Right ventricle myocardium superior (tissue), 1 donor: ENCODE measurements around the gene ZNF582. TPM values are rescaled to one million over a fixed set of nuclear protein-coding genes. Genes with fewer than 3 reads are reported as not detected.

Source experiments
- ATAC-seq: fragments of 200-7000 bp; cut with Tn5 transposase; one replicate; pipeline ENCODE4 v1.9.1; 2020; ENCODE audit warnings: mild to moderate bottlenecking; ENCODE audit not compliant: poor library complexity
- DNase-seq: peaks from one replicate; pipeline ENCODE4 v3.0.0-alpha.2; 2020
- intact Hi-C: fragments of 100-400 bp; cut with DNase I; formaldehyde crosslinking; loops from one replicate; pipeline ENCODE4 v1.11.2; 2022
- long read RNA-seq: library from polyadenylated mRNA; unstranded; transcript quantifications from one replicate; pipeline ENCODE4 v2.0.0, GENCODE V29; 2021
- total RNA-seq: library from RNA; stranded (reverse); fragmentation: NEBNext Ultra II Directional; extraction: Animal tissue kit (Norgen Biotek cat#: 25700); gene quantifications from one replicate; pipeline ENCODE4 v1.2.1, GENCODE V29; 2021
- donor health status: DM: no; HTN: yes; CAD: no; lungs with severe emphysema.

ZNF582 gene
- 3.8 TPM for total RNA-seq
- long read RNA-seq, partial matches to known transcripts = 0 of 2 reads
- long read RNA-seq, other reads (novel, unspliced or antisense) = 0 of 2 reads

DNA sequence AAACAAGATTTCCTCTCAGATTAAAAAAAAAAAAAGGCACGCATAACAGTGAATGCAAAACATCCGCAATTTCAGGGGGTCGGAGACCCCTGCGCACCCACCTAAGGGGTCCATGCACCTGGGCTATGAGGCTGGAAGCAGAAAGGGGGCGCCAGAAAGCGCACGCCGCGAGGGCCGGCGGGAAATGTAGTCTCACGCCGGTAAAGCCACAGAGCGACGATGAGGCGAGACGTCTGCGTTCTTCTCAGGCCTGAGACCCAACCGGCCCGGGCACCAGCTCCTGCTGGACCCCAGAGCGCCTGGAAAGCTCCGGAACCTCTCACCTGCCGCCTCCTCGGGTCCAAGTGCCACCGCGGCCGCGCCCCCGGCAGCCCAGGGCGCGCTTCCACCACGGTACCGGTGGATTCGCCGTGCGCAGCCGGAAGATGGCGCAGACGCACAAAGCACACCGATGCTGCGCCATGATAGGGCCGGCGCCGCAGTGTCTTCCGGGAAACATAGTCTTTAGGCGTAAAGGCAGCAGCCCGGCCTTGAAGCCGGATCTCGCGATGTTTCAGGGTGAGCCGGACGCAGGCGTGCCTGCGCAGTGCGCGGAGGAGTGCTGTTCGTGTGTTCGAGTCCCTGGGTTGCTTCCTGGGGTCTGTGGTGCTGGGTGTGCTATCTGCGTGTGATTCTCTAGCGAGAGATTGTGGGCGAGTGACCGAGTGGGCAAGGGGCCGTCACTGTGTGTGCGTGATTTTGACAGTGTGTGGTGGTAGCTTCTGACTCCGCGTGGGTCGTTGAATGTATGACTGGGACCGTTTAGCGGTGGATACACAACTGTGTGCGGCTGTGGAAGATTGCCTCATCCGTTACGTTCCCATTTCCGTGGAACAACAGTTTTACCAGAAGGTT is at the start of gene ZNF582:
Gene ZNF582, minus strand, starts transcription at position 416 of the 894 bp plus-strand sequence. CDS start 1,782 bp downstream, outside the sequence.
- ATAC-seq (peak; percentile 100), DNase-seq (peak; percentile 98)
- intact Hi-C loops = no loop called here

- no peak for DNase-seq
- no peak for ATAC-seq
- intact Hi-C loops = no loop called here
Measured at GRCh38 chr19:56441206-56441792, 48.0 kb upstream of the ZNF582 start.

DNA sequence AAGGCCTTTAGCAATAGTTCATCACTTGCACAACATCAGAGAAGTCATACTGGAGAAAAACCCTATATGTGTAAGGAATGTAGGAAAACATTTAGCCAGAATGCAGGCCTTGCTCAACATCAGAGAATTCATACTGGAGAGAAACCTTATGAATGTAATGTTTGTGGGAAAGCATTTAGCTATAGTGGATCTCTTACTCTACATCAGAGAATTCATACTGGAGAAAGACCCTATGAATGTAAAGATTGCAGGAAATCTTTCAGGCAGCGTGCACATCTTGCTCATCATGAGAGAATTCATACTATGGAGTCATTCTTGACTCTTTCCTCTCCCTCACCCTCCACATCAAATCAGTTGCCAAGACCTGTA is 30.6 kb upstream of the ZNF582 start:
- DNase-seq (no peak), ATAC-seq (no peak)
- intact Hi-C loops = no loop called here

DNA sequence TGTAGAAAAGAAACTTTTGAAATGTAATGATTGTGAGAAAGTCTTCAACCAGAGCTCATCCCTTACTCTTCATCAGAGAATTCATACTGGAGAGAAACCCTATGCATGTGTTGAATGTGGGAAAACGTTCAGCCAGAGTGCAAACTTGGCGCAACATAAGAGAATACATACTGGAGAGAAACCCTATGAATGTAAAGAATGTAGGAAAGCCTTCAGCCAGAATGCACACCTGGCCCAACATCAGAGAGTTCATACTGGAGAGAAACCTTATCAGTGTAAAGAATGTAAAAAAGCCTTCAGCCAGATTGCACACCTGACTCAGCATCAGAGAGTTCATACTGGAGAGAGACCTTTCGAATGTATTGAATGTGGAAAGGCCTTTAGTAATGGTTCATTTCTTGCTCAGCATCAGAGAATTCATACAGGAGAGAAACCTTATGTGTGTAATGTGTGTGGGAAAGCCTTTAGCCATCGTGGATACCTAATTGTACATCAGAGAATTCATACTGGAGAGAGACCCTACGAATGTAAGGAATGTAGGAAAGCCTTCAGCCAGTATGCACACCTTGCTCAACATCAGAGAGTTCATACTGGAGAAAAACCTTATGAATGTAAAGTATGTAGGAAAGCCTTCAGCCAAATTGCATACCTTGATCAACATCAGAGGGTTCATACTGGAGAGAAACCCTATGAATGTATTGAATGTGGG is 30.1 kb upstream of the ZNF582 start:
- intact Hi-C loops = no loop called here
- DNase-seq = no peak
- no peak for ATAC-seq

- ATAC-seq (no peak), DNase-seq (no peak)
- intact Hi-C loops = no loop called here
Measured at GRCh38 chr19:56405062-56405461, 11.7 kb upstream of the ZNF582 start.

DNA sequence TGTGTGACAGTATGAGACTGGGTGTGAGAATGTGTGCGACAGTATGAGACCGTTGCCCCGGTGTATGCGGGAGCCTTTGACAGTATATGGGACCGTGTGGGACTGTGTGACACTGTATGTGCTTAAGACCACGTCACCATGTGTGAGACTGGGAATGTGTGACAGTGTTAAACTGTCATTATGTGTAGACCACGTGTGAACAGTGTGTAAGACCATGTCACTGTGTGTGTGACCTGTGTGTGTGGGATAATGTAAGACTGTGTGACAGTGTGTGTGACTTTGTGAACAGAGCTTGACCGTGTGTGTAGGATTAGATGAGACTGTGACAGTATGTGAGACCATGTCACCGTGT is 11.3 kb upstream of the ZNF582 start:
- ATAC-seq = no peak
- intact Hi-C loops = no loop called here

DNA sequence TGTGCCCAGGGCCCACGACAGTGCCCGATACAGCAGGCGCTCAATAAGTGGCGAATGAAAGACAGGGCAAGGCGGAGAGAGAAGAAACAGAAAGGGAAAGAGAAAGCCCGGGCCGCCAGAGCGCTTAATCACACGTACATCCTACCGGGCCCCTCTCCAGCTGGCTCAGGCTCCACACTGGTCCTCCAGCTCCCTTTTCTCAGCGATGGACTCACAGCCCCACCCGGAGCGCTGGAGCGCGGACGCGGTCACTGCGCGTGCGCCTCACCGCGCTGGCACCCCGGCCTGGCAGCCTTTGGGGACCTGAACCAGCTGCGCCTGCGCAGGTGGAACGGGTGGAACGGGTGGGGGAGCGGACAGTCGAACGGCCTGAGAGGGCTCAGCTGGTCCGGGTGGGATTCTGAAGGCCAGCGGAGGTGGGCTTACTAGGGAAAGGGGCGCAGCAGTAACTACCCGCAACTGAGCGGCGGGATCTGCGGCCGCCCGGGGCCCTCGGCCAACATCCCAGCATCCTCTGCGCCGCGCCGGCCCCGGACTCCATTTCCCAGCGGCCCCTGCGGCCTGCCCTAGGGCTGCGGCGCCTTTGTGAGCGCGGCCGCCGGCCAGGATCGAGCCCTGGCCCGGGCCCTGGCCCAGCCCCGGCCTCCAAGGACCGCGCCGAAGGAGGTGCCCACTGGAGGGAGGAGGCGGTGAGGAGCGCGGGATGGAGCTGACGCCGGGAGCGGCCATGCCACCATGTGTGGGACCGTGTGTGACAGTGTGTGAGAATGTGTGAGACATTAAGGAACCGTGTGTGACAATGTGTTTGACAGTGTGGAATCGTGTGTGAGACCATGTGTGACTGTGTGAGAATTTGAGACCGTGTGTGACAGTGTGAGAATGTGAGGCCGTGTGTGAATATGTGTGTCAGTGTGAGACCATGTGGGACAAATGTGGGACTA is 10.7 kb upstream of the ZNF582 start, which contains the start of gene ZNF583:
Gene ZNF583, plus strand, starts transcription at position 569 of the 941 bp plus-strand sequence. CDS start 2,783 bp downstream, outside the sequence.
- ATAC-seq (peak; percentile 99), DNase-seq (peak; percentile 98)
- intact Hi-C loops = no loop called here

More for the DNA sequence above, 11.3 kb upstream of the ZNF582 start:
- no peak for DNase-seq

- intact Hi-C loops = no loop called here
- no peak for ATAC-seq
- DNase-seq = no peak
Measured at GRCh38 chr19:56403261-56403660, 9.9 kb upstream of the ZNF582 start.

- DNase-seq (no peak), ATAC-seq (no peak)
- intact Hi-C loops = no loop called here
Measured at GRCh38 chr19:56400485-56400884, 7.2 kb upstream of the ZNF582 start.

GRCh38 chr19:56398809-56399208 is 5.5 kb upstream of the ZNF582 start:
- intact Hi-C loops = no loop called here
- DNase-seq (no peak), ATAC-seq (no peak)

DNA sequence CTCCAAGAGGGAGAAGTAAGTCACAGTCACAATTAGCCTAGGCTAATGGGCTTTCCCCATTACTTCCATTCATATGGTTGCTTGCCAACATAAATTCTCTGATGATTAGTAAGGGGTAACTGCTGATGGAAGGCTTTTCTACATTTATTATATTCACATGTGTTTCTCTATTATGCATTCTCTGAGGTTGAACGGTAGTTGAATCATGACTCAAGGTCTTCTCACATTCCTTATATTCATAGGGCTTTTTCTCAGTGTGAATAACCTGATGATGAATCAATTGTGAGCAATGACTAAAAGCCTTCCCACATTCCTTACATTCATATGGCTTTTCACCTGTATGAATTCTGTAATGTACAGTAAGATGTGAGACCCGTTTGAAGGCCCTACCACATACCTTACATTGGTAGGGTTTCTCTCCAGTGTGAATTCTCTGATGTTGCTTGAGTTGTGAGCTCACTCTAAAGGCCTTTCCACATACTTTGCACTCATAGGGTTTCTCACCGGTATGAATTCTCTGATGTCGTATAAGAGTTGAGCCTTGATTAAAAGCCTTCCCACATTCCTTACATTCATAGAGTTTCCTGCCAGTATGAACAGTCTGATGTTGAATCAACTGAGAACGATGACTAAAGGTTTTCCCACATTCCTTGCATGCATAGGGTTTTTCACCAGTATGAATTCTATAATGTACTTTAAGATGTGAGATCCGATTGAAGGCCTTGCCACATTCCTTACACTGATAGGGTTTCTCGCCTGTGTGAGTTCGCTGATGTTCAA is 9.3 kb downstream of the ZNF582 start:
- intact Hi-C loops = no loop called here
- no peak for DNase-seq

DNA sequence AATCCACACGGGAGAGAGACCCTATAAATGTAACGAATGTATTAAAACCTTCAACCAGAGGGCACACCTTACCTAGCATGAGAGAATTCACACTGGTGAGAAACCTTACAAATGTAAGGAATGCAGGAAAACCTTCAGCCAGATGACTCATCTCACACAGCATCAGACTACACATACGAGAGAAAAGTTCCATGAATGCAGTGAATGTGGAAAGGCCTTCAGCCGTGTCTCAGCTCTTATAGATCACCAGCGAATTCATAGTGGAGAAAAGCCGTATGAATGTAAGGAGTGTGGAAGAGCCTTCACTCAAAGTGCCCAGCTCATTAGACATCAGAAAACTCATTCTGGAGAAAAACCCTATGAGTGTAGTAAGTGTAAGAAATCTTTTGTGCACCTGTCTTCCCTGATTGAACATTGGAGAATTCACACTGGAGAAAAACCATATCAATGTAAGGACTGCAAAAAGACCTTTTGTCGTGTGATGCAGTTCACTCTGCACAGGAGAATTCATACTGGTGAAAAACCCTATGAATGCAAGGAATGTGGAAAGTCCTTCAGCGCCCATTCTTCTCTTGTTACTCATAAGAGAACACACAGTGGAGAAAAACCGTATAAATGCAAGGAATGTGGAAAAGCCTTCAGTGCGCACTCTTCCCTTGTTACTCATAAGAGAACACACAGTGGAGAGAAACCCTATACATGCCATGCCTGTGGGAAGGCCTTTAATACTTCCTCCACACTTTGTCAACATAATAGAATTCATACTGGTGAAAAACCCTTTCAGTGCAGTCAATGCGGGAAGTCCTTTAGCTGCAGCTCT is 16.0 kb downstream of the ZNF582 start:
- DNase-seq (no peak), ATAC-seq (no peak)
- intact Hi-C loops = no loop called here

More for the DNA sequence above, 9.3 kb downstream of the ZNF582 start:
- ATAC-seq = no peak

DNA sequence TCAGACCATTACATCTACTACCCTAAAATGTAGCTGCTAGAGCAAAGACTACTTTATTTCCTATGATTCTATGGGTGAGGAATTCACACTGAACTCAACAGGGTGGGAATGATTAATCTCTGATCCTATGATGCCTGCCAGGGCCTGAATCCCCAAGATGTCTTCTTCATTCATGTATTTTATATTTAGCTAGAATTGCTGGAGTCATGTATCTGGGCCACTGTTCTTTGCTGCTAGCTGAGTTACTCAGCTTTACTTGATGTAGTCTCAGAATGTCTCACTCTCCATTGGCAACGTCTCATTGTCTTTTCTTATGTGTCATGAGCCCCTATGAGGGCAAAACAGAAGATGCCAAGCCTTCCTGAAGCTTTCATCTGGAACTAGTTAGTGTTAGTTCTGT is 21.1 kb downstream of the ZNF582 start:
- DNase-seq = no peak
- intact Hi-C loops = no loop called here
- no peak for ATAC-seq

DNA sequence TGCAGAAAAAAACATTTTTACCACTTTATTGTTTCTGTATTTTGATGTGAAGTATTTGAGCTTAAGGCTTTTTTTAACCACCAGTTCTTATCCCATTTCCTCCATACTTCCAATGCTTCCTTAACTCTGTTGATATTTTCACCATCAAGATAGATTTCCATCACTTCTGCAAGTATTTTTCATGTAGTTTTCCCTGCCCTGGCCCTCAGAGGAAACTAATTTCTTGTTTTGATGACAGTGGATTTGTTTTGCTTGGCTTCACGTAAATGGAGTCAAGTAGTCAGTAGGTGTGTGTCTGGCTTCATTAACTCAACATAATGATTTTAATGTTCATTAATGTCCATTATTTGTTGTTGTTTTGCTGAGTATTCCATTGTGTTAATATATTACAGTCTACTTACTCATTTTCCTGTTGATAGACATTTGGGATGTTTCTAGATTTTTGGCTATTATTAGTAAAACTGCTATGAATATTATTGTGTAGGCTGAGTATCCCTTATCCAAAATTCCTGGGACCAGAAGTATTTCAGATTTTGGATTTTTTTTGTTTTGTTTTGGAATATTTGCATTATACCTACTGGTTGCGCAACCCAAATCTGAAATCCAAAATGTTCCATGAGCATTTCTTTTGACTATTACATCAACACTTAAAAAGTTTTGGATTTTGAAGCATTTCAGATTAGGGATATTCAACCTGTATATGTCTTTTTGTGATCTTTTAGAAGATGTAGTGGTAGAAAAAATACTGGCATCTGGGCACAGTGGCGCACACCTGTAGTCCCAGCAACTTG is 23.3 kb downstream of the ZNF582 start:
- no peak for ATAC-seq
- intact Hi-C loops = no loop called here

DNA sequence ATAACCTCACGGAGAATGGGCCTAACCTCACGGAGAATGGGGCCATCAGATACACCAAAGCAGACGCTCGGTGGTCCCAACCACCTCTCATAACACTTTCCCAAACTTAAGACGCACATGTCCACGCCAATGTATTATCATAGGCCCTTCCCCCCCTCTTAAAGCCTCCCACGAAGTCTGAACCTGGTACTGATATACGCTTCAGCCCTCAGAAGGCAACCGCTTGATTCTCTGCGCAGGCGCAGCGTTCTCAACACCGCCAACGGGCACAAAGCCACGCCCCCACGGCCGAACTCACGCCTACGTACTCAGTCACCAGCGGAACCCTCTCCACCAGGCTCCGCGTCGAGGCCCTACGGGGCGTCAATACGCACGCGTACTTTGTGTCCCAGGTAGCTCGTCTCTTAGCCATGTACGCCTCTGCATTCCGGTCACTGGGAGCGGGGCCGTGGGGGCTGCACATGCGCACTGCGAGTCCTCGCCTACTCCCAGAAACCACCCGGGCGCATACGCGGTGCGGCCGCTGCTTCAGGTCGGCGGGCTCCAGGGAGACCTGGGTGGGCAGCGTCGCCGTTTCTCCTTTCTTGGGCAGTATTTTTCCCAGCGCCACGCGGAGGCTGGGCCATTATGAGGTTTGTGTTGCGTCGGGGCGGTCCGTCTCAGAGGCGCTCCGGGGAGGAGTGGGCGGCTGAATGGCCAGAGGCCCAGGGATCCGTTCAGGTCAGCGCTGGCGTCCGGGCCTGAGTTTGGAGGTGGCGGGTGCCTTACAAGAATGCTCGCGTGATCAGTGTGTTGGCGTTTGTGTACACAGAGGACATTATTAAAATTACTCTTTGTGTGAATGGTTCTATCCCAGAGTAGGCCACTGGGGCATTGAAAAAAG is 25.3 kb downstream of the ZNF582 start:
- intact Hi-C loops = no loop called here
- peak; percentile 98 for DNase-seq
- ATAC-seq = peak; percentile 98

More for the DNA sequence above, 23.3 kb downstream of the ZNF582 start:
- no peak for DNase-seq
